COLO829 (cell line): ENCODE results near the gene PIAS1.
A peak's percentile ranks its signal among the peaks of the same experiment; 100 is the strongest.
"Not testable (repeated sequence)": the region's sequence is repeated elsewhere in the genome, so short reads cannot be mapped to it uniquely, and the experiment has no call there.

Experiments used
- DNase-seq: peaks from one replicate; pipeline ENCODE4 v3.0.0; 2012; ENCODE audit warnings: low spot score

Gene PIAS1

GRCh38 chr15:68218847-68219798 lies 165.0 kb downstream of the PIAS1 start:
- DNase-seq = no peak

GRCh38 chr15:68220489-68220888 lies 166.4 kb downstream of the PIAS1 start:
- DNase-seq = no peak

GRCh38 chr15:68220967-68221366 lies 166.9 kb downstream of the PIAS1 start:
- no peak for DNase-seq

- DNase-seq = not testable (repeated sequence)
Measured at GRCh38 chr15:68221530-68222431, 167.7 kb downstream of the PIAS1 start.

DNA sequence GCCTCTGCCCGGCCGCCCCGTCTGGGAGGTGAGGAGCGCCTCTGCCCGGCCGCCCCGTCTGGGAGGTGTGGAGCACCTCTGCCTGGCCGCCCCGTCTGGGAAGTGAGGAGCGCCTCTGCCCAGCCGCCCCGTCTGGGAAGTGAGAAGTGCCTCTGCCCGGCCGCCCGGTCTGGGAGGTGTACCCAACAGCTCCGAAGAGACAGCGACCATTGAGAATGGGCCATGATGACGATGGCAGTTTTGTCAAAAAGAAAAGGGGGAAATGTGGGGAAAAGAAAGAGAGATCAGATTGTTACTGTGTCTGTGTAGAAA lies 168.3 kb downstream of the PIAS1 start:
- DNase-seq = not testable (repeated sequence)

DNA sequence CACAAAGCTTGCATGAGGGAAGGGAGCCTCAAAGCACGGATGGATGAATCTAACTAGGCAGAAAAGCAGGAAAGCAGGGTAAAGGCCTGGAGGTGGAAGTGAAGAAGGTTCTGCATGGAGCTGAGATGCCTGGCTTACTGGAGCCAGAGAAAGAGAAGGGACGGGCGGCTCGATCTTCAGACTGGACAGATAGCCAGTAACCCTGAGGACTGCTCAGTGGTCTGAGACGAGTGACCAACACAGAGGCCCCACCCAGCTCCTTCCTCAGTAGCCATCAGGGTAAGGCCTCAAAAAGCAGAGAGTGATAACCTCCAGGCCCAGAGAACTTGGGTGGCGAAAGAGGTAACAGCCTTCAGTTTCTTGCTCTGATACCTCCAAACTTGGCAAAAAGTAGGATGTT lies 169.1 kb downstream of the PIAS1 start:
- DNase-seq = no peak

DNA sequence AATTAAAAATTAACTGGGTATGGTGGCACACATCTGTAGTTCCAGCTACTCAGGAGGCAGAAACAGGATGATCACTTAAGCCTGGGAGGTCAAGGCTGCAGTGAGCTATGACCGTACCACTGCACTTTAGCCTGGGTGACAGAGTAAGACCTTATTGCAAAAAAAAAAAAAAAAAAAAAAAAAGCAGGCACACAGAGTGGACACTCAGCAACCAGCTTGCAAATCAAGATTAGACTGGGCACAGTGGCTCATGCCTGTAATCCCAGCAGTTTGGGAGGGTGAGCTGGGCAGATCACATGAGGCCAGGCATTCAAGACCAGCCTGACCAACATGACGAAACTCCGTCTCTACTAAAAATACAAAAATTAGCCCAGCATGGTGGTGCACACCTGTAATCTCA lies 170.0 kb downstream of the PIAS1 start:
- DNase-seq = no peak

DNA sequence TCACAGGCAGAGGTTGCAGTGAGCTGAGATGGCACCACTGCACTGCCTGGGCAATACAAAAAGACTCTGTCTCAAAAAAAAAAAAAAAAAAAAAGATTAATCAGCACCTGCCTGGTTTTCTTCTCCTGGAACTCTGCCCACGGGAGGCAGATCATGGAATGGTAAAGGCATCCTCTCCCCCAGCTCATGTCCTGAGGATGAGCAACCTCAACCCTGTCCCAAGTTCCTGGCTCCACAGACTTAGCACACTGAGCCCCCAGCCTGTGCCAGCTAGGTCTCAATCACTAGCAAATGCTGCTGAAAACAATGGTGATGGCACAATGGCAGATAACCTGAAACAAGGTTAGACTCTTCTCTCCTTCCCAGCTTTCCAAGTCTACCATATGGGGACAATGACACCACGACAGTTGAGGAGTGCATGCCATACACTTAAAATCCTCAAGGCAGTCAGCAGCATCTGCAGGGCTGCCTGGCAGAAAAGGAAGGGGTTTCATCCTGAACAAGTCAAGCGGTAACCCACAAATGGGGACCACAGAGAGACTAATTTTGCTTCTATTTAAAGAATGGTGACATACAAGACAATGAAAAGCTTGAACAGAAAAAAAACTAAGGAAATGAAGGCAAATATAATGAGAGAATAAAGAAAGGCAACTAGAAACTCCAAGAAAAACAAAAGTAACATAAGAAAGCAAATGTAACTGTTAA lies 170.6 kb downstream of the PIAS1 start:
- no peak for DNase-seq

DNA sequence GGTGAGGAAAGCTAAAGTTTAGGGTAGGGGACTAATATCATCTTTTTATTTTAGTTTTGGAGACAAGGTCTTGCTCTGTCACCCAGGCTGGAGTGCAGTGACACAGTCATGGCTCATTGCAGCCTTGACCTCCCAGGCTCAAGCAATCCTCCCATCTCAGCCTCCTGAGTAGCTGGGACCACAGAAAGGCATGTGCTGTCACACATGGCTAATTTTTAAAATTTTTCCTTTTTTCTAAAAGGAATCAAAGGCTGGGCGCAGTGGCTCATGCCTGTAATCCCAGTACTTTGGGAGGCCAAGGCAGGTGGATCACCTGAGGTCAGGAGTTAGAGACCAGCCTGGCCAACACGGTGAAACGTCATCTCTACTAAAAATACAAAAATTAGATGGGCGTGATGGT lies 171.3 kb downstream of the PIAS1 start:
- not testable (repeated sequence) for DNase-seq

GRCh38 chr15:68227643-68228142 lies 173.6 kb downstream of the PIAS1 start:
- DNase-seq = no peak

- no peak for DNase-seq
Measured at GRCh38 chr15:68228143-68228970, 174.2 kb downstream of the PIAS1 start.

GRCh38 chr15:68228971-68229385 lies 174.9 kb downstream of the PIAS1 start:
- DNase-seq = no peak

- DNase-seq = peak; percentile 69
Measured at GRCh38 chr15:68229386-68230156, 175.5 kb downstream of the PIAS1 start, which contains the start of gene CLN6. CLN6 (minus strand) TSS chr15:68229728; CDS start chr15:68229584, 144 bp downstream.

DNA sequence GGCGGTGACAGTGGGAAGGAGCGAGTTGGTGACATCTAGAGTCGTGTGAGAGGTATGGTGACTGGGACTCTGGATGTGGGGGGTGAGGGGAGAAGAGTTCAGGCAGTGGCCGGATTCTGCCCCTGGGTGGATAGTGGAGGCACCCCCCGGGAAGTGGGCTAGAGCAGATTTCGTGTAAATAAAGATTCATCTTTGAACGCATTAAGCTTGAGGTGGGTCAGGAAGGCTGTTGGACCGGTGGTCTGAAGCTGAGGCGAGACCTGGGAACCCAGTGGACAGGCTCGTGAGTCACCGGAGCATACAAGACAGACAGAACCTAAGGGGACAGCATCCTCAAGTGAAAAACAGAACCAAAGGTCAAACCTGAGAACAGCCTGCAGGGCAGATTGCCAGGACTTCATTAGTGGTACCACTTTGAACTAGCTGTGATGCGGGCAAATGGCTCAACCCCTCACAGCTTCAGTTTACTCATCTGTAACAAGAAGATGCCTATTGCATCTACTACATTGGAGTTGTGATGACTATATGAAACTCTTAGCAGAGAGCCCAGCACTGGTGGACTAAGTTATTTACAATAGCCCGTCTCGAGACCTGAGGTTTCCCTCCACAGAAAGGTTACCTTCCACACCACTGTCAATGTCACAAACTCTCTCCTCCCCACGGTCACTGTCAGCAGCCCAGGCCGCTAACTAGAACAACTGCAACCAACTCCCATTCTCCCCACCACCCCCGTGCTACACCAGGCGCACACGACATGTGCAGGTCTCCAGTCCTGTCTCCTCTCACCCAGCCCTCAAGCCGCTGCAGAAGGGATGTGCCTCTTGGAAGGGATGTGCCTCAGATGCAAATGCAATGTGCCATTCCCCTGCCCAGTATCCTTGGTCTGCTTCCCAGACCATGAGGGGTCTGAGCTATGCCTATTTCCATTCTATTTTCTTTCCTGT lies 176.3 kb downstream of the PIAS1 start:
- DNase-seq = no peak

DNA sequence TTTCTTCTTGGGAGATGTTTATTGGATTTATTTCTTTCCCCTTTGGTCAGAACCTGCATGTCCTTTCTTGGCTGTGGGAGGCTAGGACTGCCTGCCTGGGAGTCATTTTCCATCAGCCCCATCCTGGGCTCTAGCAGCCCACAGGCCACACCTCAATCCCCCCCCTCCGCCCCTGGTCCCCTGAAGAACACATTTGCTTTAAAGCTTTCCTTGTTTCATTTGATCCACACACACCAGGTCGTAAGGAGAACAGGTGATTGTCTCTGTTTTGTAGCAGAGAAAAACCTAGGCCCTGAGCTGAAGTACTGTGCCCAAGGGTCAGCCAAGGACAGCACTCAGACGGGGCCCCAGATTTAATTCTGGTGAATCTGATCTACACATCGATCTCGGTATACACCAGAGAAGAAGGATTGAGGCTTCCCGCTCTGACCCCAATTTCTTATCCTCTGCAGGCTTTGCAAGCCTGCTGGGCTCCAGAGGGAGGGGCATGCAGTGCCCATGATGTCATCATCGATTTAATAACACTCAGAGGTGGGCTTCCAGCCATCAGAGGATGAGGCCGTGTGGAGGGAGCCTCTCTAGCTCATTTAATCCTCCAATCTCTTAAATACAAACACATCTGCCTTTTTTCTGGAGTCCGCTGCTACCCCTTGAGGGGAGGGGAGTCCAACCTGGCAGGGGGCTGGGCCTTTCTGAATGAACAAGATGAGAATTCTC lies 177.1 kb downstream of the PIAS1 start:
- no peak for DNase-seq

DNA sequence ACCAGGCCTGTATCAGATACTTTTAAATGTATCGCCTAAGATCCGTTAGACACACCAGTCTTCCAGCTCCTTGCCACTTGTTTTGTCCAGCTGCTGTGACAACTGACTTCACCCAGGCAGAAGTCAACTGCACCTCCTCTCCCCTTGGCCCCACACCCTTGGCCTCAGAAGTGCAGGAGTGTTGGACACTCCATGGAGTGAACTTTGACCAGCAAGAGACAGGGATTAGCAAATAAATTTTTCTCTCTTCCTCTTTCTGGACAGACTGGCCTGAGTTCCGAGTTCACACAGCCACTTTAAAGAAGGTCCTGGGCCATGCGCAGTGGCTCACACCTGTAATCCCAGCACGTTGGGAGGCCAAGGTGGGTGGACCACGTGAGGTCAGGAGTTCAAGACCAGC lies 178.3 kb downstream of the PIAS1 start:
- DNase-seq = no peak

- no peak for DNase-seq
Measured at GRCh38 chr15:68232937-68233336, 178.8 kb downstream of the PIAS1 start.

- DNase-seq = no peak
Measured at GRCh38 chr15:68234060-68234459, 179.9 kb downstream of the PIAS1 start.
